Astrocyte of the cerebellum (primary cell): ENCODE data around the gene KRT13.

Experiments
- DNase-seq: peaks from one replicate; pipeline ENCODE4 v3.0.0-alpha.2; 2011; ENCODE audit warnings: low read depth
- H3K4me3 ChIP-seq: 2 replicates; pipeline ENCODE4 v1.5.1; 2011; ENCODE audit warnings: mild to moderate bottlenecking, low read depth, low read length, moderate library complexity
- CTCF ChIP-seq: IDR thresholded peaks from 2 replicates; pipeline ENCODE4 v1.5.1; 2012; ENCODE audit warnings: low read length, low read depth, moderate library complexity, mild to moderate bottlenecking; ENCODE audit errors: missing control alignments
- in situ Hi-C: cut with HindIII; loops from 2 replicates; pipeline ENCODE4 v1.10.0; 2017; ENCODE audit warnings: low sequenced_read_pairs

Gene KRT13

DNA sequence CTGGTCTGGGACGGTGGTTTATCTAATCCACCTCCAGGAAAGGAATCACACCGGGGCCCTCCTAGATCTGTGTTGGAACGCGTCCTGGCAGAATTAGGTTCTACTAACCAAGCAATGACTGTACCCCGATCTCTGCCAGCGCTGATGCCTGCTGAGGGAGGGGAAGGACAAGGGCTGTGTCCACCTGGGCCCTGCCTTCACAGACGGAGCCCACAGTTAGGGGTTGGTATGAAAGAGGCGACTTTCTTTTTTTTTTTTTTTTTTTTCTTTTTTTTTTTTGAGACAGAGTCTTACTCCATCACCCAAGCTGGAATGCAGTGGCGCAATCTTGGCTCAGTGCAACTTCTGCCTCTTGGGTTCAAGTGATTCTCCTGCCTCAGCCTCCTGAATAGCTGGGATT, 32.6 kb upstream of the KRT13 start:
- no peak for TF ChIP-seq CTCF
- DNase-seq: no peak
- in situ Hi-C loops: no loop called here
- H3K4me3 ChIP-seq: no peak overlapping the region

DNA sequence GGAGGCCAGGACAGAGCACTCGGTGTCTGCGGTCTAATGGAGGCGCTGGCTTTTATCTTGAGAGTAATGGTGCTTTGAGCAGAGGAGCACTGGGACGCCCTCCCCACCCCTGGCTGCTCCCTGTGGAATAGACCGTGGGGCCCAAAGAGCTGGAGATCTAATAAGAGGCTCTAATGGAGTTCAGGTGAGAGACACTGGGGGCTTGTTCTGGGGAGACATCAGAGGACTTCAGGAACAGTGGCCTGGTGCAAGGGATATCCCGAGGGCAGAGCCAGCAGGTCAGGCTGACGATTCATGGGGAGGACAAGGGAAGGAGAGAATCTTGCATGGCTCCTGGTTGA, 32.2 kb upstream of the KRT13 start:
- H3K4me3 ChIP-seq: no peak overlapping the region
- no peak for TF ChIP-seq CTCF
- no peak for DNase-seq
- in situ Hi-C loops: no loop called here

GRCh38 chr17:41536741-41537613, 31.6 kb upstream of the KRT13 start:
- in situ Hi-C loops: no loop called here
- H3K4me3 ChIP-seq: no peak overlapping the region
- no peak for TF ChIP-seq CTCF
- no peak for DNase-seq

DNA sequence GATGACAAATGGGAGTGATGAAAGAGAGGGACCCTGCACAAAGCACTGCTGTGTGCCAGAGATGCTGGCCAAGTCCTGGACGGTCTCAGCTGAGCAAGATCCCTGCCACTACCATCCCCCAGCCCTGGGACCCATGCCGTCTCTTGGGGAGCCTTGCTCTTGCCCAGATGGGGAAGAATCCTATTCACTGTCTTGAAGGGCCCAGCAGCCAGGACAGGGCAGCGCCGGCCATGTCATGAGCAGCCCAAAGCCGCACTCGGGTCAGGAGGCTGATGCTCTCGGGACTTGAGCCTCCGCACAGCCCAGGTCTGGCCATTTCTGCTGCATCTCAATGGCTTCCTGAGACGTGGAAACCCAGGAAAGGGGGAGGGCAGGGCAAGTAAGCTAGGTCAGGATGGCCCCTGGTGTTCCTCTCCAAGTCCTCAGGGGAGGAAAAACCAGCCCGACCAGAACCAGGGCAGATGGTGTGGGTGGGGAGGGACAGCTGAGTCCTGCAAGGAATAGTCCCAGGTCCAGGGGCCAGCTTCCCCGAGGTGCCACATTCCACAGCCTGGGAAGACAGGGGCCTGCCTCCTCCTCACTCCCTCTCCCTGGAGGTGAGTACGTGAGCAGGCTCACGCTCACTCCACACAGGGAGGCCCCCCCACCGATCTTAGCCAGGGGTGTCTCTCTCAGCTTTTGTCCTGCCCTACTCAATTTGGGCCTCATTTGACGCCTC, 30.5 kb upstream of the KRT13 start:
- in situ Hi-C loops: no loop called here
- no peak overlapping the region for H3K4me3 ChIP-seq

GRCh38 chr17:41534899-41535546, 29.6 kb upstream of the KRT13 start:
- no peak for TF ChIP-seq CTCF
- no peak for DNase-seq
- H3K4me3 ChIP-seq: no peak overlapping the region
- in situ Hi-C loops: no loop called here

More for the DNA sequence above, 30.5 kb upstream of the KRT13 start:
- no peak for TF ChIP-seq CTCF
- no peak for DNase-seq

GRCh38 chr17:41533613-41534012, 28.2 kb upstream of the KRT13 start:
- no peak for DNase-seq
- no peak for TF ChIP-seq CTCF
- H3K4me3 ChIP-seq: no peak overlapping the region
- in situ Hi-C loops: no loop called here
